SU-DHL-6 (cell line): Measurements from ENCODE around the gene C7orf57.

ENCODE experiments used
- CTCF ChIP-seq: fragments of 200-600 bp; sonication (generic); IDR thresholded peaks from one replicate; pipeline ENCODE4 v1.5.1; 2017; ENCODE audit warnings: antibody characterized with exemption, mild to moderate bottlenecking, low read length, moderate library complexity; ENCODE audit not compliant: insufficient read depth, poor library complexity, severe bottlenecking
- EZH2phosphoT487 ChIP-seq: fragments of 200-600 bp; sonication (generic), shearing (Covaris generic); conservative IDR thresholded peaks from 2 replicates; pipeline ENCODE4 v1.6.1; 2018; ENCODE audit warnings: mild to moderate bottlenecking, antibody characterized with exemption, low read length, moderate library complexity, mixed read lengths

GRCh38 chr7:48096273-48096672 is 60.9 kb downstream of the C7orf57 start:
- no peak for TF ChIP-seq CTCF
- no peak for TF ChIP-seq EZH2phosphoT487
